Measurements from ENCODE around the gene BCL11A.

Gene BCL11A

GRCh38 chr2:60544954-60545560 is 8.4 kb downstream of the BCL11A start:
- peaks cover 72% of the 10 kb centered on the region for H3K27me3 Mint-ChIP-seq (ENCODE audit: low read depth)
- H3K36me3 Mint-ChIP-seq (ENCODE audit: low read depth), result no peaks in the 10 kb centered on the region
- H3K27ac Mint-ChIP-seq, result no peak overlapping the region
- peaks cover 5% of the 10 kb centered on the region for H3K4me1 Mint-ChIP-seq (ENCODE audit: low read depth)
- H3K9me3 Mint-ChIP-seq, result no peaks in the 10 kb centered on the region
- no peak overlapping the region for H3K4me3 Mint-ChIP-seq
- no peak for DNase-seq (ENCODE audit: low spot score)

- H3K4me3 Mint-ChIP-seq, result no peak overlapping the region
- DNase-seq (ENCODE audit: low spot score), result no peak
- H3K36me3 Mint-ChIP-seq (ENCODE audit: low read depth), result no peaks in the 10 kb centered on the region
- no peak overlapping the region for H3K27ac Mint-ChIP-seq
- no peaks in the 10 kb centered on the region for H3K9me3 Mint-ChIP-seq
- peaks cover 68% of the 10 kb centered on the region for H3K27me3 Mint-ChIP-seq (ENCODE audit: low read depth)
- peaks cover under 1% of the 10 kb centered on the region for H3K4me1 Mint-ChIP-seq (ENCODE audit: low read depth)
Observed at GRCh38 chr2:60544062-60544461, 9.4 kb downstream of the BCL11A start.

GRCh38 chr2:60541056-60541651 is 12.3 kb downstream of the BCL11A start:
- DNase-seq (ENCODE audit: low spot score), result no peak
- no peak overlapping the region for H3K27ac Mint-ChIP-seq

GRCh38 chr2:60540074-60540473 is 13.4 kb downstream of the BCL11A start:
- H3K27me3 Mint-ChIP-seq (ENCODE audit: low read depth), result peaks cover 47% of the 10 kb centered on the region
- H3K4me3 Mint-ChIP-seq, result no peak overlapping the region
- no peak for DNase-seq (ENCODE audit: low spot score)
- no peak overlapping the region for H3K27ac Mint-ChIP-seq
- H3K36me3 Mint-ChIP-seq (ENCODE audit: low read depth), result no peaks in the 10 kb centered on the region
- H3K9me3 Mint-ChIP-seq, result no peaks in the 10 kb centered on the region
- no peaks in the 10 kb centered on the region for H3K4me1 Mint-ChIP-seq (ENCODE audit: low read depth)

More at GRCh38 chr2:60541056-60541651, 12.3 kb downstream of the BCL11A start:
- Mint-ChIP-seq H3K27me3 (ENCODE audit: low read depth) (peaks cover 51% of the 10 kb centered on the region), H3K4me3 (no peak overlapping the region), H3K9me3 (no peaks in the 10 kb centered on the region), H3K36me3 (ENCODE audit: low read depth) (no peaks in the 10 kb centered on the region), H3K4me1 (ENCODE audit: low read depth) (no peaks in the 10 kb centered on the region)

- H3K27me3 Mint-ChIP-seq (ENCODE audit: low read depth), result peaks cover 43% of the 10 kb centered on the region
- no peaks in the 10 kb centered on the region for H3K9me3 Mint-ChIP-seq
- no peak overlapping the region for H3K27ac Mint-ChIP-seq
- H3K4me1 Mint-ChIP-seq (ENCODE audit: low read depth), result no peaks in the 10 kb centered on the region
- no peak overlapping the region for H3K4me3 Mint-ChIP-seq
- no peaks in the 10 kb centered on the region for H3K36me3 Mint-ChIP-seq (ENCODE audit: low read depth)
- no peak for DNase-seq (ENCODE audit: low spot score)
Observed at GRCh38 chr2:60539140-60539539, 14.3 kb downstream of the BCL11A start.

GRCh38 chr2:60538101-60538500 is 15.4 kb downstream of the BCL11A start:
- Mint-ChIP-seq H3K4me3 (no peak overlapping the region), H3K27ac (no peak overlapping the region), H3K4me1 (ENCODE audit: low read depth) (no peaks in the 10 kb centered on the region), H3K9me3 (no peaks in the 10 kb centered on the region), H3K36me3 (ENCODE audit: low read depth) (no peaks in the 10 kb centered on the region), H3K27me3 (ENCODE audit: low read depth) (peaks cover 38% of the 10 kb centered on the region)
- DNase-seq (ENCODE audit: low spot score), result no peak

- no peak overlapping the region for H3K4me3 Mint-ChIP-seq
- no peaks in the 10 kb centered on the region for H3K36me3 Mint-ChIP-seq (ENCODE audit: low read depth)
- no peak for DNase-seq (ENCODE audit: low spot score)
- H3K4me1 Mint-ChIP-seq (ENCODE audit: low read depth), result no peaks in the 10 kb centered on the region
- H3K27me3 Mint-ChIP-seq (ENCODE audit: low read depth), result peaks cover 42% of the 10 kb centered on the region
- H3K27ac Mint-ChIP-seq, result no peak overlapping the region
- H3K9me3 Mint-ChIP-seq, result no peaks in the 10 kb centered on the region
Observed at GRCh38 chr2:60536746-60537145, 16.7 kb downstream of the BCL11A start.

GRCh38 chr2:60535685-60536312 is 17.7 kb downstream of the BCL11A start:
- Mint-ChIP-seq H3K36me3 (ENCODE audit: low read depth) (no peaks in the 10 kb centered on the region), H3K27ac (no peak overlapping the region), H3K4me3 (no peak overlapping the region), H3K27me3 (ENCODE audit: low read depth) (peaks cover 47% of the 10 kb centered on the region), H3K4me1 (ENCODE audit: low read depth) (no peaks in the 10 kb centered on the region), H3K9me3 (no peaks in the 10 kb centered on the region)
- DNase-seq (ENCODE audit: low spot score), result no peak

GRCh38 chr2:60534892-60535684 is 18.4 kb downstream of the BCL11A start:
- H3K4me3 Mint-ChIP-seq, result no peak overlapping the region
- DNase-seq (ENCODE audit: low spot score), result no peak
- no peak overlapping the region for H3K27ac Mint-ChIP-seq
- H3K36me3 Mint-ChIP-seq (ENCODE audit: low read depth), result no peaks in the 10 kb centered on the region
- H3K27me3 Mint-ChIP-seq (ENCODE audit: low read depth), result peaks cover 45% of the 10 kb centered on the region
- H3K9me3 Mint-ChIP-seq, result no peaks in the 10 kb centered on the region
- no peaks in the 10 kb centered on the region for H3K4me1 Mint-ChIP-seq (ENCODE audit: low read depth)

- DNase-seq (ENCODE audit: low spot score), result no peak
- Mint-ChIP-seq H3K36me3 (ENCODE audit: low read depth) (no peaks in the 10 kb centered on the region), H3K27ac (no peak overlapping the region), H3K9me3 (no peaks in the 10 kb centered on the region), H3K4me3 (no peak overlapping the region), H3K4me1 (ENCODE audit: low read depth) (no peaks in the 10 kb centered on the region), H3K27me3 (ENCODE audit: low read depth) (peaks cover 44% of the 10 kb centered on the region)
Observed at GRCh38 chr2:60534052-60534685, 19.3 kb downstream of the BCL11A start.

GRCh38 chr2:60533101-60534051 is 20.1 kb downstream of the BCL11A start:
- H3K9me3 Mint-ChIP-seq, result no peaks in the 10 kb centered on the region
- no peak for DNase-seq (ENCODE audit: low spot score)
- peaks cover 45% of the 10 kb centered on the region for H3K27me3 Mint-ChIP-seq (ENCODE audit: low read depth)

GRCh38 chr2:60532421-60532820 is 21.0 kb downstream of the BCL11A start:
- H3K36me3 Mint-ChIP-seq (ENCODE audit: low read depth), result no peaks in the 10 kb centered on the region
- DNase-seq (ENCODE audit: low spot score), result no peak
- no peak overlapping the region for H3K4me3 Mint-ChIP-seq
- no peaks in the 10 kb centered on the region for H3K9me3 Mint-ChIP-seq
- no peak overlapping the region for H3K27ac Mint-ChIP-seq
- H3K4me1 Mint-ChIP-seq (ENCODE audit: low read depth), result no peaks in the 10 kb centered on the region
- peaks cover 45% of the 10 kb centered on the region for H3K27me3 Mint-ChIP-seq (ENCODE audit: low read depth)

More at GRCh38 chr2:60533101-60534051, 20.1 kb downstream of the BCL11A start:
- no peak overlapping the region for H3K4me3 Mint-ChIP-seq
- no peak overlapping the region for H3K27ac Mint-ChIP-seq
- no peaks in the 10 kb centered on the region for H3K36me3 Mint-ChIP-seq (ENCODE audit: low read depth)
- H3K4me1 Mint-ChIP-seq (ENCODE audit: low read depth), result no peaks in the 10 kb centered on the region

GRCh38 chr2:60531701-60532133 is 21.7 kb downstream of the BCL11A start:
- no peak for DNase-seq (ENCODE audit: low spot score)
- H3K36me3 Mint-ChIP-seq (ENCODE audit: low read depth), result no peaks in the 10 kb centered on the region
- no peaks in the 10 kb centered on the region for H3K9me3 Mint-ChIP-seq
- no peaks in the 10 kb centered on the region for H3K4me1 Mint-ChIP-seq (ENCODE audit: low read depth)
- no peak overlapping the region for H3K27ac Mint-ChIP-seq
- H3K27me3 Mint-ChIP-seq (ENCODE audit: low read depth), result peaks cover 45% of the 10 kb centered on the region
- no peak overlapping the region for H3K4me3 Mint-ChIP-seq
